Measurements from ENCODE around the gene GJA5.

DNA sequence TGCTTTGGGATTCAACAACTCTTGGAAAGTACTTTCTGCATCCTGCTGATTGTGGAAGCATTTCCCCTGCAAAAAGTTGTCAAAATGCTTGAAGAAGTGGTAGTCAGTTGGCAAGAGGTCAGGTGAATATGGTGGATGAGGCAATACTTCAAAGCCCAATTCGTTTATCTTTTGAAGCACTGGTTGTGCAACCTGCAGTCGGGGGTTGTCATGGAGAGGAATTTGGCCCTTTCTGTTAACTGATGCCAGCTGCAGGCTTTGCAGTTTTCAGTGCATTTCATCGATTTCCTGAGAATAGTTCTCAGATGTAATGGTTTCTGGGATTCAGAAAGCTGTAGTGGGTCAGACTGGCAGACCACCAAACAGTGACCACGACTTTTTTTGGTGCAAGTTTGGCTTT, 47.6 kb upstream of the GJA5 start:
- TF ChIP-seq TEAD4 (IDR thresholded peaks at IDR 0.05) = no peak
- no peak for TF ChIP-seq CEBPB (IDR thresholded peaks at IDR 0.05)
- no peak for TF ChIP-seq CREB1 (IDR thresholded peaks at IDR 0.05; ENCODE audit: low read depth)
- no peak for TF ChIP-seq TAF1 (IDR thresholded peaks at IDR 0.05; ENCODE audit: low read depth)
- TF ChIP-seq, protein P1, sequence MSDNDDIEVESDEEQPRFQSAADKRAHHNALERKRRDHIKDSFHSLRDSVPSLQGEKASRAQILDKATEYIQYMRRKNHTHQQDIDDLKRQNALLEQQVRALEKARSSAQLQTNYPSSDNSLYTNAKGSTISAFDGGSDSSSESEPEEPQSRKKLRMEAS (IDR thresholded peaks at IDR 0.05) = no peak
- TF ChIP-seq, protein P2, sequence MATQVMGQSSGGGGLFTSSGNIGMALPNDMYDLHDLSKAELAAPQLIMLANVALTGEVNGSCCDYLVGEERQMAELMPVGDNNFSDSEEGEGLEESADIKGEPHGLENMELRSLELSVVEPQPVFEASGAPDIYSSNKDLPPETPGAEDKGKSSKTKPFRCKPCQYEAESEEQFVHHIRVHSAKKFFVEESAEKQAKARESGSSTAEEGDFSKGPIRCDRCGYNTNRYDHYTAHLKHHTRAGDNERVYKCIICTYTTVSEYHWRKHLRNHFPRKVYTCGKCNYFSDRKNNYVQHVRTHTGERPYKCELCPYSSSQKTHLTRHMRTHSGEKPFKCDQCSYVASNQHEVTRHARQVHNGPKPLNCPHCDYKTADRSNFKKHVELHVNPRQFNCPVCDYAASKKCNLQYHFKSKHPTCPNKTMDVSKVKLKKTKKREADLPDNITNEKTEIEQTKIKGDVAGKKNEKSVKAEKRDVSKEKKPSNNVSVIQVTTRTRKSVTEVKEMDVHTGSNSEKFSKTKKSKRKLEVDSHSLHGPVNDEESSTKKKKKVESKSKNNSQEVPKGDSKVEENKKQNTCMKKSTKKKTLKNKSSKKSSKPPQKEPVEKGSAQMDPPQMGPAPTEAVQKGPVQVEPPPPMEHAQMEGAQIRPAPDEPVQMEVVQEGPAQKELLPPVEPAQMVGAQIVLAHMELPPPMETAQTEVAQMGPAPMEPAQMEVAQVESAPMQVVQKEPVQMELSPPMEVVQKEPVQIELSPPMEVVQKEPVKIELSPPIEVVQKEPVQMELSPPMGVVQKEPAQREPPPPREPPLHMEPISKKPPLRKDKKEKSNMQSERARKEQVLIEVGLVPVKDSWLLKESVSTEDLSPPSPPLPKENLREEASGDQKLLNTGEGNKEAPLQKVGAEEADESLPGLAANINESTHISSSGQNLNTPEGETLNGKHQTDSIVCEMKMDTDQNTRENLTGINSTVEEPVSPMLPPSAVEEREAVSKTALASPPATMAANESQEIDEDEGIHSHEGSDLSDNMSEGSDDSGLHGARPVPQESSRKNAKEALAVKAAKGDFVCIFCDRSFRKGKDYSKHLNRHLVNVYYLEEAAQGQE (IDR thresholded peaks at IDR 0.05; ENCODE audit: low read depth) = no peak
- no peak for TF ChIP-seq RAD21 (IDR thresholded peaks at IDR 0.05; ENCODE audit: low read depth)
- TF ChIP-seq EP300 (IDR thresholded peaks at IDR 0.05; ENCODE audit: borderline replicate concordance) = no peak
- TF ChIP-seq, protein P3, sequence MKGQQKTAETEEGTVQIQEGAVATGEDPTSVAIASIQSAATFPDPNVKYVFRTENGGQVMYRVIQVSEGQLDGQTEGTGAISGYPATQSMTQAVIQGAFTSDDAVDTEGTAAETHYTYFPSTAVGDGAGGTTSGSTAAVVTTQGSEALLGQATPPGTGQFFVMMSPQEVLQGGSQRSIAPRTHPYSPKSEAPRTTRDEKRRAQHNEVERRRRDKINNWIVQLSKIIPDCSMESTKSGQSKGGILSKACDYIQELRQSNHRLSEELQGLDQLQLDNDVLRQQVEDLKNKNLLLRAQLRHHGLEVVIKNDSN (IDR thresholded peaks at IDR 0.05) = no peak
- no peak for TF ChIP-seq TCF12 (IDR thresholded peaks at IDR 0.05; ENCODE audit: low read depth)
- no peak for TF ChIP-seq FOXM1 (IDR thresholded peaks at IDR 0.05; ENCODE audit: borderline replicate concordance, low read depth)
- no peak for TF ChIP-seq EGR1 (IDR thresholded peaks at IDR 0.05)

Data from Ishikawa (cell line).